ENCODE results near the gene CACHD1.

- no peak for TF ChIP-seq POLR2A (IDR thresholded peaks at IDR 0.05)
- no peak for TF ChIP-seq CTCF (IDR thresholded peaks at IDR 0.05 in 8 of 11, conservative IDR thresholded peaks at IDR 0.05 in 3 of 11)
- no peak for TF ChIP-seq POLR2AphosphoS5 (IDR thresholded peaks at IDR 0.05)
Measured at GRCh38 chr1:64492424-64492823, 22.5 kb downstream of the CACHD1 start.
